EL (cell line): ENCODE measurements around the gene ZNF160.
"Not testable (repeated sequence)": the region's sequence is repeated elsewhere in the genome, so short reads cannot be mapped to it uniquely, and the experiment has no call there.

Source experiments
- DNase-seq: peaks from one replicate; pipeline ENCODE4 v3.0.0-alpha.2; 2016

ZNF160 gene

DNA sequence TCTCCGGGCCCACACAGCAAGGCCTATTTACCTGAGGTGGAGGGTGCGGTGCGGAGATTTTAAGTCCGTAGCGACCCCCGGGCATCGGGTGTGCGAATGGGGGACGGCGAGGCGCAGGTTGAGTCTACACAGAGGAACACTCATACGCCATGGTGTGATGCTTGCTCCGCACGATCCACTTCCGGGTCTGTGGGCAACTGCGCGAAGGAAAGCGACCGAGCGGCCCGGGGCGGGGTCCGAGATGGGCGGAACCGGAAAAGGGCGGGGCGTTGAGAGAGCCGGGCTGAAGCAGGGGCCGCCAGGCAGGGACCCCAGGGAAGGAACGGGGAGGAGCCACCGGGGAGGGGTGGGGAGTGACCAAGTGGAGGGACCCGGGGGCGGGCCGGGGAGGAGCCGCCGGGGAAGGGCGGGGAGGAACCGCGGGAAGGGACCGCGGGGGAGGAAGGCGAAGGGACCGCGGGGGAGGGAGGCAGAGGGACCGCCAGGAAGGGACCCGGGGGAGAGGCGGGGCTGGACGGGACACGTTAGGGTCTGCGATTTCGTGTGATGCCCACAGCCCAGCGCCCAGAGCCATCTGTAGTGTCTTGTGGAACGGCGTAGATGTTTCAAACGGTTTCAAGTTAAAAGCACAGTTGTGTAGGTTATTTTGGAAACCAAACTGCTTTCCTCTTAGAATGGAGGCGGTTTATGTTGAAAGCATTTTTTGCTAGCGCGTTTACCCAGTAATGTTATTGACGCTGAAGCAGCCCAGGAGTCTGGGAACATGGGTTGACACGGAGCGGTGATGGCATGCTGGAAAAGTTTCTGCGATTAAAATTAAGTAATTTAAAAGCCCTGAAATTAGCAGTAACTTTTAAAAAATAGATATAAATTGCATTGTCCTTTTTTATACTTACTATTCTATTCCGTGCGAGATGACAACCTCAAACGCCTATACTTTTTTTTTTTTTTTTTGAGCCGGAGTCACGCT, at the start of gene ZNF160:
Gene ZNF160, minus strand, starts transcription at position 189 of the 970 bp plus-strand sequence. CDS start 17,146 bp downstream, outside the sequence.
- DNase-seq, result peak; percentile 98

DNA sequence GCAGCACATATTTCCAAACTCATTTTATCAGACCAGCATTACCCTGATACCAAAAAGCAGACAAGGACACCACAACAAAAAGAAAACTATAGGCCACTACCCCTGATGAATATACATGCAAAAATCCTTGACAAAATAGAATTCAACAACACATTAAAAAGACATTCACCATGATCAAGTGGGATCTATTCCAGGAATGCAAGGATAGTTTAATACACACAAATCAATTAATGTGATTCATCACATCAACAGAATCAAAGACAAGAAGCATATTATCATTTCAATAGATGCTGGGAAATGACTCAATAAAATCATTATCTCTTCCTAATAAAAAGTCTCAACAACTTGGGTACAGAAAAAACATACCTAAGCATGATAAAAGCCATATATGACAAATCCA, 44.4 kb upstream of the ZNF160 start:
- DNase-seq, result no peak

DNA sequence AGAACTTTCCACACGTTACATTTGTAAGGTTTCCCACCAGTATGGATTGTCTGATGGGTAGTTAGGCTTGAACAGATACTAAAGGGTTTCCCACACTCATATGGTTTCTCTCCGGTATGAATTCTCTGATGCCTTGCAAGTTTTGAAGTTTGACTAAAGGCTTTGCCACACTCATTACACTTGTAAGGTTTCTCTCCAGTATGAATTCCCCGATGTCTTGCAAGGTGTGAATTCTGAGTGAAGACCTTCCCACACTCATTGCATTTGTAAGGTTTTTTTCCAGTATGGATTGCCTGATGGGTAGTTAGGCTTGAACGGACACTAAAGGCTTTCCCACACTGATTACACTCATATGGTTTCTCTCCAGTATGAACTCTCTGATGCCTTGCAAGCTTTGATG, 37.1 kb upstream of the ZNF160 start:
- DNase-seq, result no peak

DNA sequence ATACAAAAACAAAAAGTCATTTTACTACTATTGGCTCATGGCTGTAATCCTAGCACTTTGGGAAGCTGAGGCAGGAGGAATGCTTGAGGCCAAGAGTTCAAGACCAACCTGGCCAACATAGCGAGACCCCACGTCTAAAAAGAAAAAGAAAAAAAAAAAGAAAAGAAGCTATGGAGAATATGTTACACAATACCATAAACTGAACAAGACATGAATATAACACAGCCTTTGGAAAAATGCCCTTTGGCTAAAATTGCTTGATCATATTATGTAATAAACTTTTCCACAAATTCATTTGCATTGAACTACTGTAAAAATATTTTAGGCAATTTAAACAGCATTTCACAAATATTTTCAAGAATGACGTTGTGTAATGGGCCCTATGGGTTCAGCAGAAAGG, 33.2 kb upstream of the ZNF160 start:
- no peak for DNase-seq

DNA sequence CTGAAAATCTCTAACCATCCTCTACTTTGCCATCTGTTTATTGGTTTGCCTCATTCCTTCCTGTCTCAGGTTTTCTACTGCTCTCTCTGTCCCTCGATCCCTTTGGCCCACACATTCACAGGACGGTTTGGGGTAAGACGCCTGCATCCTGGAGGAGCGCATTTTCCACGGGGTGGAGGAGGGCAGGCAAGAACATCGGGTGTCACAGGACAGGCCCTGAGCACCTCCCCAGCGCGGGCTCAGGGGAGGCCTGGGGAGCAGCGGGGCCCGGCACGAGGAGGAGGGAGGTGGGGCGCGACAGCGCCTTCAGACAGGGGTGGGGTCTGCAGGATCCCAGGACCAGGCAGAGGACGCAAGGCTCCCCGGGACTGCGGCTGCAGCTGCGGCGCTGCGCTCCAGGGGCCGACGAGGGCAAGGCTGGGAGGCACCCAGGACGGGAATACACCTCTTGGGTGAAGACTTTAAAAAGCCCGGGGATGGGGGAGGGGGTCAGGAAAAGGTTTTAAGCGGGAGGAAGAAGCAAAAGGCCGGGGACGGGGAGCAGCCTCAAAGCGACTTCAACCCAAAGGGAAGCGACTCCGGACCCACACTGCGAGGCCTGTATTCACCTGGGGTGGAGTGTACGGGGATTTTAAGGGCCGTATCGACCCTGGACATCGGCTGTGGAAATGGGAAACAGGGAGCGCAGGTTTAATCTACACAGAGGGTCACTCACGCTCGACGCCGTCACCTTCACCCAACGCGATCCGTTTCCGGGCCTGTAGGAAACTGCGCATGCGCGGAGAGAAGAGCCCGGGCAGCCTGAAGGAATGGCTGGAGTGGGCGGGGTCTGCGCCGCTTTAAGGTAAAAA, 29.1 kb upstream of the ZNF160 start, which contains the start of gene ZNF415:
Gene ZNF415, minus strand, starts transcription at position 770 of the 851 bp plus-strand sequence. CDS start 10,234 bp downstream, outside the sequence.
- DNase-seq, result peak; percentile 81

DNA sequence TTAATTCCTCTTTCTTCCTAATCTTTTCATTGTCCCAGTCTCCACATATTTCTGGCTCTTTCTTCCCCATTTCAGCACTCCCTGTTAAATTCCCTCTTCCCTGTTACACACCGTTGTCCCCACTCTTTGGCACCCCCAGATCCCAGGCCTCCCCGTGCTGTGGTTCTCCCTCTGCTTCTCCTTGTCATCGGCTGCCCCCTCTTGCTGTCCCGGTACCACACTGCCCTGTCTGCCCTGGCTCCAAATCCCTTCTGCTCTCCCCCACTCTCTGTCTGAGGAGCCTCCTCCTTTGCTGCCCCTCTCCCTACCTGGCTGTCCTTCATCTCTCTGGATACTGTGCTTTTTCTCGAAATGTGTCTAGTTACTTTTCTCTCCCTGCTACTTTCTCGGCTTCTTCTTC, 28.5 kb upstream of the ZNF160 start:
- no peak for DNase-seq

DNA sequence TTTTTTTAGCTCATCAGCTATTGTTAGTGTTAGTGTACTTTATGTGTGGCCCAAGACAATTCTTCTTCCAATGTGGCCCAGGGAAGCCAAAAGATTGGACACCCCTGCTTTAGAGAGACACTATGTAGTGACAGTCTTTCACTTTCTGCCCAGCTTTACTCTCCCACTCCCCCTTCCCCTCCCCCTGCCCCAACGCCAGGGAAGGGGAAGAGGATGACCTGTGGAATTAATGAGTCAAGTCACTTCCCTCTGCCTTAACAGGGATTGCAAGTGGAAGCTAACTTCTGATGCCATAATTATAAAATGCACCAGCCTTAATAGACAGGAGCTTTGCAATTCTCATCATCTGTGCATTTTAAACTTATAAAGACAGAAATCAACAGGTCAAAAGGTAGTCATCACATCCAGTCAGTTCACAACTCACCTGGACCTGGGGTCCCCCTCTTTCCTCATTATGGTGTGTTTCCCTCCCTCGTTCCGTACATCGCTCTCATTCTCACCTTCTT, 27.9 kb upstream of the ZNF160 start:
- DNase-seq, result peak; percentile 10

DNA sequence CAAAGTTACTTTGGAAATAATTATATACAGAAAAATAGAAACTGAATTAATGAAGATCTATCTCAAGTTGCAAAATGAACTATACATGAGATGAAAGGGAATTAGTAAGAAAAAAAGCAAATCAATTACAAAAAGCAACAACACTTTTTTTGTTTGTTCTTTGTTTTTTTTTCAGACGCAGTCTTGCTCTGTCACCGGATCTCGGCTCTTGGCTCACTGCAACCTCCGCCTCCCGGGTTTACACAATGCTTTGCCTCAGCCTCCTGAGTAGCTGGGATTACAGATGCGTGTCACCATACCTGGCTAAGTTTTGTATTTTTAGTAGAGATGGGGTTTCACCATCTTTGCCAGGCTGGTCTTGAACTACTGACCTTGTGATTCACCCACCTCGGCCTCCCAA, 27.3 kb upstream of the ZNF160 start:
- no peak for DNase-seq

DNA sequence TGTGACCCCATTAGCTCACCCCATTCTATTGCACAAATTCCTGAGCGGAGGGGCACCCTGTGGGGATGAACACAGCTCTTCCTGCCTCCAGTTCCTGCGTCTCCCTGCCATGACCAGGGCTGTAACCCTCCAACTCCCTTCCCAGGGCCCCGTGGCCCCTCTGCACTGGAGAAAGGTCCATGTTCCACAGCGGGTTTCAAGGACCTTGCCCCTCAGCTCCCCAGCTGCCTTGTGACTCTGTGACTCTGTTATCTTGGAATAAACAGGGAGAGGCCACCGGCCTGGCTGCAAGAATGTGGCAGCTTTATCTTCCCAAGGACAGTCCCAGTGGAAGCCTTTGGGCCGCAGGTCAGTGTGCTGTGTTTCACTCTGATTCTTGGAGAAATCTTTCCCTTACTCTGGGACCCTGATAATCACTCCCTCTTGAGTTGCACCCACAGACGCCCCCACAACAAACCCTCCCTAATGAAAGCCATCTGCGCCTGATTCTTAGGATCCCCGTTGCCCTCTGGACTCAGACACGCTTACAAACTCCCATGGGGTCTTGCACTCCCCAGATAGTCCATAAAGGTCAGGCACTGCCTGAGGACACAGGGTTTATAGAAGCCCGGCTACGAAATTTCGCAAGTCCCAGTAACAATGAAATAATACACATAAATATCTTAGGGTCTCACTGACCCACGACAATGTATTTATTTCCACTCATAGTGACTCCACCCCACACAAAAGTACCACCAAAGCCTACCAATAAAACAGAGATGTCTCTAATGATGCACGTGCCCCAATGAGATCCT, 23.7 kb upstream of the ZNF160 start:
- DNase-seq, result not testable (repeated sequence)

DNA sequence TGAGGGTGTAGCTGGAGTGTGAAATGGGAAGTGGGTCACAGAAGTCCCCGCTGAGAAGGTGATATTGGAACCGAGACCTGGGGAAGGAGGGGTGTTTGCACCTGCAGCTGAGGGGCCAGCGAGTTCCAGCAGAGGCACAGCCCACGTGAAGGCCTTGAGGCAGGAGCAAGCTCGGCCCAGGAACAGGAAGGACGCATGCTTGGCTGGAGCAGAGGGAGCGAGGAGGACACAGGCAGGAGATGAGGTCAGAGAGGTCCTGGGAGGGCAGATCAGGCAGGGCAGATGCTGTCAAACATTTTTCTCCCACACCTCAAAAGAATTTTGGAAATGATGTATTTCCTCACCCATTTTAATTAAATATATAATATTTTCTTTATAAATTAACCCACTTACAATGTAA, 20.2 kb upstream of the ZNF160 start:
- DNase-seq, result no peak

DNA sequence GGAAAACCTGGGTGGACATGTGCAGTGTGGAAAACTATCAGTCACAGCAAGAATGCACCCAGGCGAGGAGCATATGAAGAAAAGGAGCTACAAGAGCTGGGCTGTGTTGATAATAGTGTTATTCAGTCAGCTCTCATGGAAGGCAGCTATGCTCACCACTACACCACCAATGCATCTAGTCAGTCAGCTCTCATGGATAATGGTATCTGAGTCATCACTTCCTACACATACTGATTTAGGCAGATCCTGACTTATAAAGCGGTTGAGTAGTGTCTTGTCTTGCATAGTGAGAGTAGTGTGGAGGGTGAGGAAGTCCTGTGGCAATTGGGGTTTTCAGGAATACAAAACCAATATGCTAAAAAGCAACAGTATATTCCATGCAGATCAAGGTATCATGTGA, 9.1 kb upstream of the ZNF160 start:
- DNase-seq, result no peak

DNA sequence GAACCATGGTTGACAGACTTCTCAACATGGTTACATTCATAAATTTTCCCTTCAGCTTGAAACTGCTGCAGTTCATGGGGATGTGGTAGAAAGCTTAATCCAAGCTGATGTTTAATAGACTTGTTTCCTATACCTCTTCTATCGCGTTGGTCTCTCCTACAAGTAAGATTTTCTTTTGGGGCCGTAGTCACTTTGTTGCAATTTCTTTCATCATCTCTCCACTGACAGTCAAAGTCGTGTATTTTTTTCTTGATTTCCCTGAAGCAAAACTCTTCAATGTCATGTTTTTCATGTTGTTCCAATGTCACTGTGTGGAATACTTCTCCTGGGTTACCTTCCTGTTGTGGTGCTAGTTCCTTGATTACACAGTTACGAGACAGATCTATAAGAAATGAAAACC, 6.3 kb upstream of the ZNF160 start:
- no peak for DNase-seq

DNA sequence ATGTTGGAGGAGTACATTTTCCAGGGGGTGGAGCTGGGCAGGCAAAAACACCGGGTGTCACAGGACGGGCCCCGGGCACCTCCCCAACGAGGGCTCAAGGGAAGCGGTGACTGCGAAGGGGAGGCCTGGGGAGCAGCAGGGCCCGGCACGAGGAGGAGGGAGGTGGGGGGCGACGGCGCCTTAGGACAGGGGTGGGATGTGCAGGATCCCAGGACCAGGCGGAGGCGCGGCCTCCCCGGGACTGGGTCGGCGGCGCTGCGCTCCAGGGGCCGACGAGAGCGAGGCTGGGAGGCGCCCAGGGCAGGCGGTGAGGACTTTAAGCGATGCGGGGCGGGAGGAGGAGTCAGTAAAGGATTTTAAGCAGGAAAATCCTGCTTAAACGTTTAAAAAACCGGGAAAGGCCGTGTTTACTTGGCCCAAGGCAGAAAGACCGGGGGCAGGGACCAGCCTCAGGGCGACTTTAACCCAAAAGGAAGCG, 427 bp downstream of the ZNF160 start:
- peak; percentile 56 for DNase-seq

DNA sequence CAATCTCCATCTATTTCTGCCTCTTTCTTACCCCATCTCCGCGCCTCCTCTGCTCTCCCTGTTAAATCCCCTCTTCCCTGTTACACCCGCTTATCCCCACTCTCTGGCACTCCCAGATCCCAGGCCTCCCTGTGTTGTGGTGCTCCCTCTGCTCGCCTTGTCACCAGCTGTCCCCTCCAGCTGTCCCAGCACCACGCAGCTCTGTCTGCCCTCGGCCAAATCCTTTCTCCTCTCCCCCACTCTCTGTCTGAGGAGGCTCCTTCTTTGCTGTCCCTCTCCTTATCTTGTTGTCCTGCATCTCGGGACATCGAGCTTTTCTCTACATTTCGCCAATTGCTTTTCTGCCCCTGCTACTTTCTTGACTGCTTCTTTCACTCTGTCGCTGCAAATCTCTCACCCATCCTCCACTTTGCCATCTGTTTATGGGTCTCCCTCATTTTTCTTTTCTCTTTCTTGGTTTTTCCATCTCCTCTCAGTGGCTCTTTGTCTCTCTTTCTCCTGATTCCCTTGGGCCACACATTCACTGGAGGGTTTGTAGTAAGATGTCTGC, 941 bp downstream of the ZNF160 start:
- DNase-seq, result peak; percentile 6

DNA sequence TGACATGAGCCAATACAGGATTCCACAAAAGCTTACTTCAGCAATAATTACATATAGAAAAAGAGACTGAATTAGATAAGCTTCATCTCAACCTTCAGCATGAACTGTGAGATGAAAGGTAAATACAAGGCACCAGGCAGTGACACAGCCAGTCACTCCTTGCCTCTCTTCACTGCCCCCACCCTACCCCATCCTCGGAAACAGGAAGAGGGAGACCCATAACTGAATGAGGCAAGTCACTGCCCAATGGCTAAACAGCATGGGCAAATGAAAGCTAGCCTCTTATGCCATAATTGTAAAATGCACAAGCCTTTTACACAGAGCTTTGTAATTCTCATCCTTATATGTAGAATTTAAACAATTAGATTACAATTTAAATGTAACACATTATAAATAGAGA, 1.7 kb downstream of the ZNF160 start:
- peak; percentile 48 for DNase-seq

DNA sequence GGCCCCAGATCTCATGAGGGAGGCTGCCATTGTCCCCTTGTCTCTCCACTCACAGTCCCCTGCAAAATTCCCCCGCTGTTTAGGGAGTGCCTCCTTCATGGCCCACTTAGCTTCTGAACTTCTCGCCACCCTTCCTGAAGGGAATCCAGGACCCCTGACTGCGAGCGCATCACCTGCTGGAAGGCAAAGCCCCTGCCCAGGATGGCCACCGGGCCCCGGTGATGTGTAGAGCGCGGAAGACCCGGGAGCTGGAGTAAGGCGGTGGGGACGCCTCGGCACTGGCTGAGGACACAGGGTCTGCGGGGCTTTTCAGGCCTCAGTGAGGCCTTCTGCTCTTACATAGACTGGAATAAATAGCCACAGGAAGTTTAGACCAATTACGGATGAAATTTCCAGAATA, 4.7 kb downstream of the ZNF160 start:
- not testable (repeated sequence) for DNase-seq

DNA sequence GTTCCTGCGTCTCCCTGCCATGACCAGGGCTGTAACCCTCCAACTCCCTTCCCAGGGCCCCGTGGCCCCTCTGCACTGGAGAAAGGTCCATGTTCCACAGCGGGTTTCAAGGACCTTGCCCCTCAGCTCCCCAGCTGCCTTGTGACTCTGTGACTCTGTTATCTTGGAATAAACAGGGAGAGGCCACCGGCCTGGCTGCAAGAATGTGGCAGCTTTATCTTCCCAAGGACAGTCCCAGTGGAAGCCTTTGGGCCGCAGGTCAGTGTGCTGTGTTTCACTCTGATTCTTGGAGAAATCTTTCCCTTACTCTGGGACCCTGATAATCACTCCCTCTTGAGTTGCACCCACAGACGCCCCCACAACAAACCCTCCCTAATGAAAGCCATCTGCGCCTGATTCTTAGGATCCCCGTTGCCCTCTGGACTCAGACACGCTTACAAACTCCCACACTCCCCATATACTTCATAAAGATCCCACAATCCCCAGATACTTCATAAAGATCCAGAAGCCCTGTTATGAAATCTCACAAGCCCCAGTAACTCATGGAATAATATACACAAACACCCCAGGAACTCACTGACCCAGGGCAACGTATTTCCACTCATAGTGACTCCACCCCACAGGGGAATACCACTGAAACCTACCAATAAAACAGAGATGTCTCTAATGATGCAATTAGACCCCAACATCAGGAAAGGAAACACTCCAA, 6.1 kb downstream of the ZNF160 start:
- not testable (repeated sequence) for DNase-seq

DNA sequence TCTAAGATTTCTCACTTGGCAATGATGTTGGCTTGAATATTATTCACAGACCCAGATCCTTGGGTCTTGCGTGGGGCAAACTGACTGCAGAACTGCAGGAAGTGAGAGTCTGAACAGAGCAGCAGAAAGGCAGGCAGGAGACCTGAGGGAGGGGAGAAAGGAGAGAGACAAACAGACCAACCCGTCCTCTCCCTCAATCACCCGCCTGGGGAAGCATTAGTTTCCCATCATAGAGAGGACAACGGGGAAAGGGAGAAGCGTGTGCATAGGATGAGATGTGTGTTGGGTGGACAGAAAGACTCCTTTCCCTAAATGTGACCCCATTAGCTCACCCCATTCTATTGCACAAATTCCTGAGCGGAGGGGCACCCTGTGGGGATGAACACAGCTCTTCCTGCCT, 6.6 kb downstream of the ZNF160 start:
- not testable (repeated sequence) for DNase-seq

DNA sequence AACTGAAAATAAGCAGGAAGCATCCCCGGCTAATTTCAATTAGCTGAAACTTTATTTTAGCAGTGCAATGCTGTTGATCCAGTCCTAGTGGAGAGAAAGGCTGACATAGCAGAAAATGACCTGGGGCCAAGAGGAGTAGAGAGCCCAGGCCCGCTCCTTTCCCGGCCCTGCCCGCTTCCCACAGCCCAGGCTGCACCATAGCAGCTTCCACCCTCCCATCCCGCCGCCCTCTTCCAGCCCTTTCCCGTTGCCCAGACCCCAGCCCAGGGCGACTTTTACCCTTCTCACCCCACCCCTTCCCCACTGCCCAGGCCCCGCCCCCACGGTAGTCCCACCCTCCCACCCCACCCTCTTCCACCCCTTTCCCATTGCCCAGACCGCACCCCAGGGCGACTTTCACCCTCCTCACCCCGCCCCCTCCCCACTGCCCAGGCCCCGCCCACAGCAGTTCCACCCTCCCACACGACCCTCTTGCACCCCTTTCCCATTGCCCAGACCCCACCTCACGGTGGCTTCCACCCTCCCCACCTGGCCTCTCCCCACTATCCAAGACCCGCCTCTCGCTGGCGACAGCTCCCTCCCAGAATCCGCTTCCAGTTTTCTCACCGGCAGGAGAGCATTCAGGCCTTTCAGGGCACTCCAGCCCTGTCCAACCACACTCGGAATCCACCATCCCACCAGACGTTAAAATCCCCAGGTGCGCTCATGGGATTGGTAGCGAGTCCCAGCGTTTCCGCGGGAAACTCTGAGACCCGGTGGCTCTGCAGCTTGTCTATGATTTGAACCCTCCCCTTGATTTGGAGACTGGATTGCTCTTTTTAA, 8.3 kb downstream of the ZNF160 start:
- no peak for DNase-seq

DNA sequence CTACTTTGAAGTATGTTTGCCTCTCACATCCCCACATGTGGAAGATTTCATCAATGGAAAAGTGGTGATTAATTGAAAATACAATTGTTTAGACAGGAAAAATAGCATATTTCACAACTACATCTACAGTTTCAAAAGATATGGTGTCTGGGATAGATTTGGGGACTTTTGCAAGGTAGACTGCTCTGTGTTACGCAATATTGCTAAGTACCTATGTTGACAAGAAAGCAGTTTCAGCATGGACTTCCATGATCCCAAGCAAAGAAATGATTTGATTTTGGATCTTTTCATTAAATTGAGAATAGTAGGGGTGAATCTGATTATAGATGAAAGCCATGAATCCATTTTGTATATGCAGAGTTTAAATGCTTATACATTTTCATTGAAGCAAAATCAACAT, 10.5 kb downstream of the ZNF160 start:
- no peak for DNase-seq
